Measurements from ENCODE around the gene ERF.
A peak's percentile ranks its signal among the peaks of the same experiment; 100 is the strongest.

ERF gene

GRCh38 chr19:42290136-42290522 lies 35.2 kb upstream of the ERF start:
- Mint-ChIP-seq H3K4me1 (peaks cover 19% of the 10 kb centered on the region), H3K27ac (no peak overlapping the region), H3K9me3 (no peaks in the 10 kb centered on the region), H3K4me3 (no peak overlapping the region), H3K36me3 (peaks cover 2% of the 10 kb centered on the region), H3K27me3 (no peaks in the 10 kb centered on the region)

- Mint-ChIP-seq H3K36me3 (peaks cover 2% of the 10 kb centered on the region), H3K9me3 (no peaks in the 10 kb centered on the region), H3K4me3 (no peak overlapping the region), H3K27me3 (no peaks in the 10 kb centered on the region), H3K4me1 (peaks cover 24% of the 10 kb centered on the region), H3K27ac (peak overlapping the region; percentile 17)
These were observed 34.7 kb upstream of the ERF start for GRCh38 chr19:42289556-42290041.

DNA sequence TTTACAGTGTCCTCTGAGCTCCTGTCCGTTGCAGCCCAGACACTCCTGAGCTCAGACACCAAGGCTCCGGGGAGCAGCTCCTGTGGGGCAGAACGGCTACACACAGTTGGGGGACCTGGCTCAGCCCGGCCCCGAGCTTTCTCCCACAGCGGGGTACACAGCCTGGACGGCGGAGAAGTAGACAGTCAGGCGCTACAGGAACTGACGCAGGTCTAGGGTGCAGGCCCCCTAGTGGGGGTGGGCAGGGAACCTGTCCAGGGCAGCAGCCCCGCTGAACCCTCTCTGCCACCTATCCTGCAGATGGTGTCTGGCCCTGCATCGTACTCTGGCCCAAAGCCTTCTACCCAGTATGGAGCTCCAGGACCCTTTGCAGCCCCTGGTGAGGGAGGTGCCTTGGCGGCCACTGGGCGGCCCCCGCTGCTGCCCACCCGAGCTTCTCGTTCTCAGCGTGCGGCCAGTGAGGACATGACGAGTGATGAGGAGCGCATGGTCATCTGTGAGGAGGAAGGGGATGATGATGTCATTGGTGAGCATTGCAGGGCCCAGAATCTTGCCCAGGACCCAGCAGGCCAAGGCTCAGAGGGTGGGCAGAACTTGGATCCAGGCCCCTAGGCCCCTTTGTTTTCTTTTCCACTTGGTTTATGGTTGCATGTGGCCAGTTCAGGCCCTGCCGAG lies 34.1 kb upstream of the ERF start:
- peaks cover 25% of the 10 kb centered on the region for H3K4me1 Mint-ChIP-seq
- no peaks in the 10 kb centered on the region for H3K9me3 Mint-ChIP-seq

GRCh38 chr19:42288387-42288786 lies 33.5 kb upstream of the ERF start:
- no peaks in the 10 kb centered on the region for H3K27me3 Mint-ChIP-seq
- H3K9me3 Mint-ChIP-seq: no peaks in the 10 kb centered on the region
- peaks cover 25% of the 10 kb centered on the region for H3K4me1 Mint-ChIP-seq
- H3K4me3 Mint-ChIP-seq: no peak overlapping the region
- H3K36me3 Mint-ChIP-seq: peaks cover 2% of the 10 kb centered on the region
- H3K27ac Mint-ChIP-seq: no peak overlapping the region

More for the DNA sequence above, 34.1 kb upstream of the ERF start:
- H3K4me3 Mint-ChIP-seq: no peak overlapping the region
- no peaks in the 10 kb centered on the region for H3K27me3 Mint-ChIP-seq
- peaks cover 2% of the 10 kb centered on the region for H3K36me3 Mint-ChIP-seq
- no peak overlapping the region for H3K27ac Mint-ChIP-seq

DNA sequence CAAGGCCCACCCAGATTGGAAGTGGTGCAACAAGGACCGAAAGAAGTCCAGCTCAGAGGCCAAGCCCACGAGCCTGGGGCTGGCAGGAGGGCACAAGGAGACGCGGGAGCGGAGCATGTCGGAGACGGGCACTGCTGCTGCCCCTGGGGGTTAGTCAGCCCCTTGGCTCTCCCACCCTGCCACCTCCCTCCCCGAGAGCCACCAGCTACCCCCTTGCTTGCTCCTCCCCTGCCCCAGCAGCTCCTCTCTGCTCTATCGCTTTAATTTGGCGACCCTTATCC lies 32.8 kb upstream of the ERF start:
- no peak overlapping the region for H3K27ac Mint-ChIP-seq
- no peaks in the 10 kb centered on the region for H3K36me3 Mint-ChIP-seq
- peaks cover 25% of the 10 kb centered on the region for H3K4me1 Mint-ChIP-seq

GRCh38 chr19:42287017-42287826 lies 32.3 kb upstream of the ERF start:
- no peaks in the 10 kb centered on the region for H3K36me3 Mint-ChIP-seq
- H3K9me3 Mint-ChIP-seq: no peaks in the 10 kb centered on the region
- no peak overlapping the region for H3K4me3 Mint-ChIP-seq
- no peak overlapping the region for H3K27ac Mint-ChIP-seq
- H3K4me1 Mint-ChIP-seq: peaks cover 29% of the 10 kb centered on the region
- no peaks in the 10 kb centered on the region for H3K27me3 Mint-ChIP-seq

More for the DNA sequence above, 32.8 kb upstream of the ERF start:
- Mint-ChIP-seq H3K27me3 (no peaks in the 10 kb centered on the region), H3K4me3 (no peak overlapping the region), H3K9me3 (no peaks in the 10 kb centered on the region)

DNA sequence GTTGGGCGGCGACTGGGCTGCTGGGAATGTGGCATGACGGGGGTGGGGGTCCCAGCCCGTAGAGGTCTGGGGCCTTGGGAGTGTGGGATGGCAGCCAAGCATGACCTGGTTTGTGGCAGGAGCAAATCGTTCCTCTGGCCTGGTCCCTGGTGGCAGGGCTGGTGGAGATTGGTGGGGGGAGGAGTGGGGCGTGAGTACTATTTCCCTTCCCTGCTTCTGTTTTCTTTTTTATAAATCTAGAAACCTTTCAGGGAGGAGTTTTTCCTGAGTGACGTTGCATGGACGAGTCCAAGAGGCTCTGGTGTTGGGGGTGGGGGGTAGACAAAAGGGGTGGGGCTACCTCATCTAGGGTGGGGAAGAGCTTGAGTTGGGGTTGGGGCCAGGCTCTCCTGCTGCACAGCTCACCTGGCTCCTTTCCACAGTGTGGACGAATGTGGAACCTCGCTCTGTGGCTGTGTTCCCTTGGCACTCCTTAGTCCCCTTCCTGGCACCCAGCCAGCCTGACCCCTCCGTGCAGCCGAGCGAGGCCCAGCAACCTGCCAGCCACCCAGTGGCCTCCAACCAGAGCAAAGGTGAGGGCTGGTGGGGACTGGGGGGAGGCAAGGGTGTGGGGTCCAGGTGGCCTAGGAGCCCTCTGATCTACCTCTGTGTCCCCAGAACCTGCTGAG lies 31.6 kb upstream of the ERF start:
- Mint-ChIP-seq H3K36me3 (no peaks in the 10 kb centered on the region), H3K4me1 (peaks cover 31% of the 10 kb centered on the region), H3K27me3 (no peaks in the 10 kb centered on the region), H3K4me3 (no peak overlapping the region), H3K9me3 (no peaks in the 10 kb centered on the region), H3K27ac (no peak overlapping the region)

DNA sequence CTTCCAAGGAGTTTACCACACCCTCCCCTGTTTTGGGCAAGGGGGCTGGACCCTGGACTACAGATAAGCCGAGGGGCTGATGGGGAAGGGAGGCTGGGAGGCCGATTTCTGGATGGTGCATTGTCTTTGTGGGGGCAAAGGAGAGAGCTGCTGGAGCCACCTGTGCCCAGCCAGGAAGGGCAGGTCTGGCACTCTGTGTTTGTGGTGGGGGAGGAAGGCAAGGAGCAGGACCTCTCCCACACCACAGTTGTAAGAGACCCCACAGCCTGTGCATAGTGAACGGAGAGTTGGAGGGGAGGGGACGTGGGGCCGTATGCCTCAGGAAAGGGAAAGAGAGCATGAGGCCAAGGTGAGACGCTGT lies 31.0 kb upstream of the ERF start:
- Mint-ChIP-seq H3K27ac (no peak overlapping the region), H3K9me3 (no peaks in the 10 kb centered on the region), H3K4me3 (no peak overlapping the region), H3K36me3 (no peaks in the 10 kb centered on the region), H3K4me1 (peaks cover 34% of the 10 kb centered on the region), H3K27me3 (no peaks in the 10 kb centered on the region)

GRCh38 chr19:42285541-42285941 lies 30.6 kb upstream of the ERF start:
- Mint-ChIP-seq H3K27me3 (no peaks in the 10 kb centered on the region), H3K36me3 (no peaks in the 10 kb centered on the region), H3K9me3 (no peaks in the 10 kb centered on the region), H3K4me3 (peak overlapping the region; percentile 94), H3K4me1 (peaks cover 34% of the 10 kb centered on the region), H3K27ac (peak overlapping the region; percentile 30)

- Mint-ChIP-seq H3K4me1 (peaks cover 34% of the 10 kb centered on the region), H3K27me3 (no peaks in the 10 kb centered on the region), H3K36me3 (no peaks in the 10 kb centered on the region), H3K4me3 (peak overlapping the region; percentile 94), H3K27ac (peak overlapping the region; percentile 91), H3K9me3 (no peaks in the 10 kb centered on the region)
These were observed 29.8 kb upstream of the ERF start for GRCh38 chr19:42284591-42285341.

DNA sequence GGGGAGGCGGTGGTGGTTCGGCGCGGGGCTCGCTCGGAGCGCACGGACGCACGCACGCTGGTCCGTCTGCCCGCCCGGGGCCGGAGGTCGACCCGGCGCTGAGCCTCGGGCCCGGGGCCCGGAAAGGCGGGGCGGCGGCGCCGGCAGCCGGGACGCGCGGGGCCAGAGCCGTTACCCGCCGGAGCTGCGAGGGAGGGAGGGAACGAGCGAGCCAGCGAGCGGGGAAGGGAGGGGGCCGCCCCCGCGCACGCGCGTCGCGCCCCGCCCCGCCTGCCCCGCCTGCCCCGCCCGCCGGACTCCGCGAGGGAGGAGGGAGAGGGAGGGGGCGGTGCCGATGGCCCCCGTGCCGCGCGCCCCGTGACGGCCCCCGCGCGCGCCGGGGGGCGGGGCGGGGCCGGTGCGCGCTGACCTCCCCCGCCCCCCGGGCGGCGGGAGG lies 29.2 kb upstream of the ERF start:
- Mint-ChIP-seq H3K9me3 (no peaks in the 10 kb centered on the region), H3K27ac (no peak overlapping the region), H3K4me3 (no peak overlapping the region), H3K4me1 (peaks cover 41% of the 10 kb centered on the region), H3K27me3 (no peaks in the 10 kb centered on the region), H3K36me3 (no peaks in the 10 kb centered on the region)

DNA sequence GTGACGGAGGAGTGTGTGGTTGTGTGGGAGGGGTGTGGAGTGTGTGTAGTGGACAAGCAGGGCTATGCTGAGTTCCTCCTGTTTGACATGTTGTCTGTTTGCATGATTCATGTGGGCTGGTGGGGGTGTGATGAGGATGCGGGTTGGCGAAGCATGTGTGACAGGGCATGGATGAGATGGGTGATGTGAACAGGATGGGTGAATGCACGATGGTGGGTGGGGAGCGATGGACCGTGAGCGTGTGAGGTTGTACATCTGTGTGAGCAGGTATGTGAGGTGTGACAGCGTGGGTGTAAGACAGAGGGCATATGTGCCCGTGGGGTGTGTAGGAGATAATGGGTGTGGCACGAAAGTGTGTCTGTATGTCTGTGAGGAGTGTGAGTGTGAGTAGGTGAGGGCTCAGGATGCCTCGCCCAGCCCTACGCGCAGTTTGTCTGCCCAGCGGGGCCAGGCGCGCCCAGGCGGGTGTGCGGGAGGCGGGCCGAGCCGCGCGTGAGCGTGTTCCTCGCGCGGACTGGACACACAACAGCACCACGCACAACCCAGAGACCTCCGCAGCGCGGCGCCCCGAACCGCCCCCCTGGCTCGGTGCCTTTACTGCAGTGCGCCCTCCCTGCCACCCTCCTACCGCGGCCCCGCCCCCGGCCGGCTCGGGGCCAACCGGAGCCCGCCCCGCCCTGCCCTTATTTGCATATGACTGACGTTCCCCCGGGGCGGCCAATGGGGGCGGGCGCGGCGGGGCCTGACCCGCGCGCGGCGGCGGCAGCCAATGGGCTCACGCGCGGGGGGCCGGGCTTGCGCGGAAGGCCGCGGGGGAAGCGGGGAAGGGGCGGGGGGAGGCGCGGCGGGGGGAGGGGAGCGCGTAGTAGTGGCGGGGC lies 28.5 kb upstream of the ERF start:
- Mint-ChIP-seq H3K4me1 (peaks cover 48% of the 10 kb centered on the region), H3K4me3 (no peak overlapping the region), H3K9me3 (no peaks in the 10 kb centered on the region), H3K27me3 (no peaks in the 10 kb centered on the region), H3K27ac (no peak overlapping the region), H3K36me3 (no peaks in the 10 kb centered on the region)

DNA sequence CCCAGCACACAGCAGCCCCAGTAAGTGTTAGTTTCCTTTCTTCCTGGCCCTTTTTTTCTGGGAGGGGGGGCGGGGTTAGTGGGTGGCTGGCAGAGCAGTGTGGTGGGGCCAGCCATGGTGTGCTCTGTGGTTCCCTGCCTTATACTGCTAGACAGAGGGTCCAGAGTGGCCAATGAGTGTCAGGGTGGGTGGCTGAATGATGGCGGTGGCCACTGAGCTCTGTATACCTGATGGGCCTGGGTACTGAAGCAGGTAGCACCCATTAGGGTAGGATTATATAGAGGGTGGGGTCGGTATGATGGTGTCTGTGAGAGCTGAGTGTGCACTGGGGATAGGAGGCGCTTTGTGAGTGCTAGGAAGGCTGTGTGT lies 27.9 kb upstream of the ERF start:
- H3K4me1 Mint-ChIP-seq: peaks cover 51% of the 10 kb centered on the region
- H3K9me3 Mint-ChIP-seq: no peaks in the 10 kb centered on the region
- no peaks in the 10 kb centered on the region for H3K27me3 Mint-ChIP-seq
- no peak overlapping the region for H3K27ac Mint-ChIP-seq
- H3K36me3 Mint-ChIP-seq: no peaks in the 10 kb centered on the region
- H3K4me3 Mint-ChIP-seq: peak overlapping the region; percentile 76

- Mint-ChIP-seq H3K27me3 (no peaks in the 10 kb centered on the region), H3K9me3 (no peaks in the 10 kb centered on the region), H3K4me3 (peak overlapping the region; percentile 76), H3K27ac (peak overlapping the region; percentile 93), H3K4me1 (peaks cover 54% of the 10 kb centered on the region), H3K36me3 (no peaks in the 10 kb centered on the region)
These were observed 27.2 kb upstream of the ERF start for GRCh38 chr19:42281827-42282762.

Data from activated naive CD4-positive, alpha-beta T cell treated with anti-CD3 and anti-CD28 coated beads, Interleukin-2, amount 50 U/mL, for 24 hours (primary cell).